ENCODE measurements around the gene WDR83.

The WDR83 gene

DNA sequence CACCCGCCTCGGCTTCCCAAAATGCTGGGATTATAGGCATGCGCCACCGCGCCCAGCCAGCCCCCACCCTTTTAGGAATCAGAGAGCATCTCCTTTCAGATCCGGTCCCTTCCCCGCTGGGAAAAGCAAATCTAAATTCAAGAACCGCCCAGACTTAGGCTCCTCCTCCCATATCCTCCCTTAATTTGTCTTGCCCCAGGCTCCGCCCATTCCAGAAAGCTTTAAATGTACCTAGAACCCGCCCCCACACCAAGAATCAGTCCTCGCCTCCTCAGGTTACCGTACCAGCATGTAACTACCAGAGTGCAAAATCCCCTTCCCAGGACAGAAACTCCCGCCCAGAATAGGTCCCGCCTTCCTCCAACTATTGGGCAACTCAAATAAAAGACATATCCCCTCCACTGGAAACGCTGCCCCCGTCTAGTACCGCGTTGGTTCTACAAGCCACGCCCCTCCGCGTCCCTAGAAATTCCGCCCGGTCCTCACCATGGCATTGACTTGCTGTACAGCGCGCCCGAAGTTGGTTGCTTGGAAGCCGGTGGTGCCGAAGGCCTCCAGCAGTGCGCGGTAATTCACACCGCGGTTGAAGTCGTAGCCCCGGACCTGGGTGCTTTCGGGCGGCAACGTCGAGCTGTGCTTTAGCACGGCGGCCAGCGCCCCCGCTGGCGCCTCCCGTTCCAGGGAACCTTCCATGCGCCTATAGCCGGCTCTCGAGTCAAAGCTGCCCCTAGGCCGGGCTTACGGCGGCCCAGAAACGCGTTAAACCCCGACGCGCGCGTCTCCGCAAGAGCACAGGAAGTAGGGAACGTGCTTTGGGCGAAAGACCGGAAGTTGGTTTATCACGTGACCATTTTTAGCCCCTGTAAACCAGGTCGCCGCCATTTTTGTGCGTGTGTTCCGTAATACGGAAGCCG, 14.7 kb downstream of the WDR83 start, which contains the start of gene DHPS (continued):
- TF ChIP-seq ZNF629 (tag by site-specific recombination; IDR thresholded peaks at IDR 0.05) (peak; percentile 84), ZNF621 (tag by site-specific recombination; IDR thresholded peaks at IDR 0.05) (no peak), SP7 (tag by site-specific recombination; IDR thresholded peaks at IDR 0.05) (peak; percentile 88), ZNF596 (tag by site-specific recombination; IDR thresholded peaks at IDR 0.05) (no peak), ZNF677 (tag by site-specific recombination; IDR thresholded peaks at IDR 0.05) (no peak), MEIS1 (CRISPR knock-in tag; IDR thresholded peaks at IDR 0.05; ENCODE audit: borderline replicate concordance) (no peak), ZNF239 (tag by site-specific recombination; IDR thresholded peaks at IDR 0.05) (no peak), ZNF571 (tag by site-specific recombination; IDR thresholded peaks at IDR 0.05) (no peak), ZBTB21 (tag by site-specific recombination; IDR thresholded peaks at IDR 0.05) (peak; percentile 69), ZNF585B (tag by site-specific recombination; IDR thresholded peaks at IDR 0.05) (no peak), ZIC2 (tag by site-specific recombination; IDR thresholded peaks at IDR 0.05) (no peak; the same call in 1 of the 2 replicates), ZBTB8A (tag by site-specific recombination; IDR thresholded peaks at IDR 0.05) (peak; percentile 82), GLI4 (tag by site-specific recombination; IDR thresholded peaks at IDR 0.05) (no peak), ZNF747 (tag by site-specific recombination; IDR thresholded peaks at IDR 0.05) (no peak), SCRT1 (tag by site-specific recombination; IDR thresholded peaks at IDR 0.05; ENCODE audit: borderline replicate concordance) (no peak), ZXDB (tag by site-specific recombination; IDR thresholded peaks at IDR 0.05) (peak; percentile 98), KLF16 (tag by site-specific recombination; IDR thresholded peaks at IDR 0.05) (peak; percentile 69; the same call in 1 of the 2 replicates), ZNF768 (tag by site-specific recombination; IDR thresholded peaks at IDR 0.05) (no peak), ZNF202 (tag by site-specific recombination; IDR thresholded peaks at IDR 0.05; ENCODE audit: borderline replicate concordance) (no peak), ZNF324 (tag by site-specific recombination; IDR thresholded peaks at IDR 0.05) (peak; percentile 45; the same call in 1 of the 2 replicates), ZNF112 (tag by site-specific recombination; IDR thresholded peaks at IDR 0.05) (no peak), KLF1 (tag by site-specific recombination; IDR thresholded peaks at IDR 0.05) (peak; percentile 32), GLI2 (tag by site-specific recombination; IDR thresholded peaks at IDR 0.05; ENCODE audit: borderline replicate concordance, low read depth) (no peak), ZFP69B (tag by site-specific recombination; IDR thresholded peaks at IDR 0.05) (peak; percentile 19; the same call in 1 of the 2 replicates), ZNF140 (tag by site-specific recombination; IDR thresholded peaks at IDR 0.05) (no peak), GLIS2 (tag by site-specific recombination; IDR thresholded peaks at IDR 0.05) (no peak), ZNF701 (tag by site-specific recombination; IDR thresholded peaks at IDR 0.05) (no peak)
- TF ChIP-seq, protein P1, sequence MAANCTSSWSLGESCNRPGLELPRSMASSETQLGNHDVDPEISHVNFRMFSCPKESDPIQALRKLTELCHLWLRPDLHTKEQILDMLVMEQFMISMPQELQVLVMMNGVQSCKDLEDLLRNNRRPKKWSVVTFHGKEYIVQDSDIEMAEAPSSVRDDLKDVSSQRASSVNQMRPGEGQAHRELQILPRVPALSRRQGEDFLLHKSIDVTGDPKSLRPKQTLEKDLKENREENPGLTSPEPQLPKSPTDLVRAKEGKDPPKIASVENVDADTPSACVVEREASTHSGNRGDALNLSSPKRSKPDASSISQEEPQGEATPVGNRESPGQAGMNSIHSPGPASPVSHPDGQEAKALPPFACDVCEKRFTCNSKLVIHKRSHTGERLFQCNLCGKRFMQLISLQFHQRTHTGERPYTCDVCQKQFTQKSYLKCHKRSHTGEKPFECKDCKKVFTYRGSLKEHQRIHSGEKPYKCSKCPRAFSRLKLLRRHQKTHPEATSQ (tag by site-specific recombination; IDR thresholded peaks at IDR 0.05) = peak; percentile 48; the same call in 1 of the 2 replicates
- TF ChIP-seq, protein P2, sequence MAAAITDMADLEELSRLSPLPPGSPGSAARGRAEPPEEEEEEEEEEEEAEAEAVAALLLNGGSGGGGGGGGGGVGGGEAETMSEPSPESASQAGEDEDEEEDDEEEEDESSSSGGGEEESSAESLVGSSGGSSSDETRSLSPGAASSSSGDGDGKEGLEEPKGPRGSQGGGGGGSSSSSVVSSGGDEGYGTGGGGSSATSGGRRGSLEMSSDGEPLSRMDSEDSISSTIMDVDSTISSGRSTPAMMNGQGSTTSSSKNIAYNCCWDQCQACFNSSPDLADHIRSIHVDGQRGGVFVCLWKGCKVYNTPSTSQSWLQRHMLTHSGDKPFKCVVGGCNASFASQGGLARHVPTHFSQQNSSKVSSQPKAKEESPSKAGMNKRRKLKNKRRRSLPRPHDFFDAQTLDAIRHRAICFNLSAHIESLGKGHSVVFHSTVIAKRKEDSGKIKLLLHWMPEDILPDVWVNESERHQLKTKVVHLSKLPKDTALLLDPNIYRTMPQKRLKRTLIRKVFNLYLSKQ (tag by site-specific recombination; IDR thresholded peaks at IDR 0.05; ENCODE audit: borderline replicate concordance) = no peak
- TF ChIP-seq, protein P3, sequence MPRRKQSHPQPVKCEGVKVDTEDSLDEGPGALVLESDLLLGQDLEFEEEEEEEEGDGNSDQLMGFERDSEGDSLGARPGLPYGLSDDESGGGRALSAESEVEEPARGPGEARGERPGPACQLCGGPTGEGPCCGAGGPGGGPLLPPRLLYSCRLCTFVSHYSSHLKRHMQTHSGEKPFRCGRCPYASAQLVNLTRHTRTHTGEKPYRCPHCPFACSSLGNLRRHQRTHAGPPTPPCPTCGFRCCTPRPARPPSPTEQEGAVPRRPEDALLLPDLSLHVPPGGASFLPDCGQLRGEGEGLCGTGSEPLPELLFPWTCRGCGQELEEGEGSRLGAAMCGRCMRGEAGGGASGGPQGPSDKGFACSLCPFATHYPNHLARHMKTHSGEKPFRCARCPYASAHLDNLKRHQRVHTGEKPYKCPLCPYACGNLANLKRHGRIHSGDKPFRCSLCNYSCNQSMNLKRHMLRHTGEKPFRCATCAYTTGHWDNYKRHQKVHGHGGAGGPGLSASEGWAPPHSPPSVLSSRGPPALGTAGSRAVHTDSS (tag by site-specific recombination; IDR thresholded peaks at IDR 0.05) = no peak
- TF ChIP-seq, protein P4, sequence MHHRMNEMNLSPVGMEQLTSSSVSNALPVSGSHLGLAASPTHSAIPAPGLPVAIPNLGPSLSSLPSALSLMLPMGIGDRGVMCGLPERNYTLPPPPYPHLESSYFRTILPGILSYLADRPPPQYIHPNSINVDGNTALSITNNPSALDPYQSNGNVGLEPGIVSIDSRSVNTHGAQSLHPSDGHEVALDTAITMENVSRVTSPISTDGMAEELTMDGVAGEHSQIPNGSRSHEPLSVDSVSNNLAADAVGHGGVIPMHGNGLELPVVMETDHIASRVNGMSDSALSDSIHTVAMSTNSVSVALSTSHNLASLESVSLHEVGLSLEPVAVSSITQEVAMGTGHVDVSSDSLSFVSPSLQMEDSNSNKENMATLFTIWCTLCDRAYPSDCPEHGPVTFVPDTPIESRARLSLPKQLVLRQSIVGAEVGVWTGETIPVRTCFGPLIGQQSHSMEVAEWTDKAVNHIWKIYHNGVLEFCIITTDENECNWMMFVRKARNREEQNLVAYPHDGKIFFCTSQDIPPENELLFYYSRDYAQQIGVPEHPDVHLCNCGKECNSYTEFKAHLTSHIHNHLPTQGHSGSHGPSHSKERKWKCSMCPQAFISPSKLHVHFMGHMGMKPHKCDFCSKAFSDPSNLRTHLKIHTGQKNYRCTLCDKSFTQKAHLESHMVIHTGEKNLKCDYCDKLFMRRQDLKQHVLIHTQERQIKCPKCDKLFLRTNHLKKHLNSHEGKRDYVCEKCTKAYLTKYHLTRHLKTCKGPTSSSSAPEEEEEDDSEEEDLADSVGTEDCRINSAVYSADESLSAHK (tag by site-specific recombination; IDR thresholded peaks at IDR 0.05) = peak; percentile 35; the same call in 1 of the 2 replicates
- TF ChIP-seq, protein P5, sequence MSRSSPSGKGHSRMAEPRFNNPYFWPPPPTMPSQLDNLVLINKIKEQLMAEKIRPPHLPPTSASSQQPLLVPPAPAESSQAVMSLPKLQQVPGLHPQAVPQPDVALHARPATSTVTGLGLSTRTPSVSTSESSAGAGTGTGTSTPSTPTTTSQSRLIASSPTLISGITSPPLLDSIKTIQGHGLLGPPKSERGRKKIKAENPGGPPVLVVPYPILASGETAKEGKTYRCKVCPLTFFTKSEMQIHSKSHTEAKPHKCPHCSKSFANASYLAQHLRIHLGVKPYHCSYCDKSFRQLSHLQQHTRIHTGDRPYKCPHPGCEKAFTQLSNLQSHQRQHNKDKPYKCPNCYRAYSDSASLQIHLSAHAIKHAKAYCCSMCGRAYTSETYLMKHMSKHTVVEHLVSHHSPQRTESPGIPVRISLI (tag by site-specific recombination; IDR thresholded peaks at IDR 0.05) = no peak

Data from HEK293 (cell line).